PC-9 (cell line): ENCODE measurements around the gene LHX4. TPM values are rescaled to one million over a fixed set of nuclear protein-coding genes. Genes with fewer than 3 reads are reported as not detected.

ENCODE experiments used
- Bru-seq: library from RNA; stranded (reverse); fragments of 400-500 nt; gene quantifications from one replicate; lab custom pipeline; 2021; lab: Mats Ljungman, UMichigan
- BruChase-seq, 2 experiments: library from RNA; stranded (reverse); fragments of 400-500 nt; gene quantifications; one replicate each; lab custom pipeline; 2021; lab: Mats Ljungman, UMichigan
- BruUV-seq: library from RNA; stranded (reverse); fragments of 400-500 nt; replicated peaks from 2 replicates; lab custom pipeline; 2021; lab: Mats Ljungman, UMichigan
- CTCF ChIA-PET: fragments of 300-600 bp; sonication (Branson Sonifier 250); formaldehyde crosslinking; loops from one replicate; lab custom pipeline; 2022; ENCODE audit warnings: antibody characterized with exemption; lab: Charles Lee
- POLR2A ChIA-PET: fragments of 300-600 bp; sonication (Branson Sonifier 250); formaldehyde crosslinking; loops from one replicate; lab custom pipeline; 2022; ENCODE audit warnings: antibody characterized with exemption; ENCODE audit not compliant: unreplicated experiment; lab: Charles Lee
- DNase-seq, 2 experiments: peaks; one replicate each; pipeline versions ENCODE4 v3.0.0 to v3.0.0-alpha.2; 2015 to 2022; ENCODE audit warnings: mixed read lengths in 1 of 2
- H2AFZ ChIP-seq: fragments of 200-600 bp; sonication (generic); 2 replicates; pipeline ENCODE4 v1.8.1; 2017; ENCODE audit warnings: antibody characterized with exemption
- H3F3A ChIP-seq: fragments of 200-600 bp; sonication (generic); 2 replicates; pipeline ENCODE4 v1.8.1; 2017; ENCODE audit warnings: antibody characterized with exemption, mild to moderate bottlenecking, low read depth; ENCODE audit not compliant: insufficient read depth
- H3K27ac ChIP-seq: fragments of 200-600 bp; sonication (generic); 2 replicates; pipeline ENCODE4 v1.6.1; 2016; ENCODE audit warnings: mixed run types
- H3K27me3 ChIP-seq: fragments of 200-600 bp; sonication (generic); 2 replicates; pipeline ENCODE4 v1.6.1; 2016; ENCODE audit warnings: low read depth, mixed run types; ENCODE audit not compliant: insufficient read depth
- H3K36me3 ChIP-seq: fragments of 200-600 bp; sonication (generic); 2 replicates; pipeline ENCODE4 v1.6.1; 2016; ENCODE audit warnings: low read depth, mixed run types
- H3K4me1 ChIP-seq: fragments of 200-600 bp; sonication (generic); replicated peaks from 2 replicates; pipeline ENCODE4 v1.6.1; 2016; ENCODE audit warnings: mixed run types; ENCODE audit not compliant: insufficient read depth
- H3K4me2 ChIP-seq: fragments of 200-600 bp; sonication (generic); 2 replicates; pipeline ENCODE4 v1.6.1; 2017; ENCODE audit warnings: mixed run types
- H3K4me3 ChIP-seq: fragments of 200-600 bp; sonication (generic); 2 replicates; pipeline ENCODE4 v1.6.1; 2016; ENCODE audit warnings: mixed run types
- H3K79me2 ChIP-seq: fragments of 200-600 bp; sonication (generic); 2 replicates; pipeline ENCODE4 v1.6.1; 2017; ENCODE audit warnings: low read depth, mixed run types
- H3K9me2 ChIP-seq: fragments of 200-600 bp; sonication (generic); 2 replicates; pipeline ENCODE4 v1.8.1; 2017; ENCODE audit warnings: mild to moderate bottlenecking; ENCODE audit not compliant: insufficient read depth
- H3K9me3 ChIP-seq: fragments of 200-600 bp; sonication (generic); 2 replicates; pipeline ENCODE4 v1.8.1; 2016; ENCODE audit warnings: low read depth; ENCODE audit not compliant: insufficient read depth
- H4K20me1 ChIP-seq: fragments of 200-600 bp; sonication (generic); 2 replicates; pipeline ENCODE4 v1.8.1; 2017; ENCODE audit not compliant: insufficient read depth
- EZH2 ChIP-seq: fragments of 200-600 bp; sonication (generic); IDR thresholded peaks from 2 replicates; pipeline ENCODE4 v1.8.0; 2017; ENCODE audit warnings: antibody characterized with exemption, low read depth
- intact Hi-C: fragments of 100-400 bp; cut with micrococcal nuclease; formaldehyde crosslinking; loops from one replicate; pipeline ENCODE4 v1.10.0; 2022; ENCODE audit not compliant: unreplicated experiment
- long read RNA-seq: library from polyadenylated mRNA; stranded (forward); transcript quantifications from one replicate; pipeline ENCODE4 v2.0.0, GENCODE V29; 2022
- total RNA-seq: library from RNA; stranded (reverse); gene quantifications from 2 replicates; pipeline ENCODE4 v1.2.3, GENCODE V29; 2021
- TF ChIP-seq, protein P1 (sequence below): fragments of 200-600 bp; sonication (generic); conservative IDR thresholded peaks from 2 replicates; pipeline ENCODE4 v1.6.1; 2017; ENCODE audit warnings: mixed run types, antibody characterized with exemption, mild to moderate bottlenecking, moderate library complexity

The LHX4 gene
- total RNA-seq (0.08 and 0.28 TPM in 2 replicates), Bru-seq, nascent RNA (percentile 24 among the genes with signal in this experiment), BruChase-seq, experiment 1, labeled RNA remaining after a 2-hour chase (percentile 19 among the genes with signal in this experiment), BruChase-seq, experiment 2, labeled RNA remaining after a 6-hour chase (percentile 18 among the genes with signal in this experiment)
- long read RNA-seq, partial matches to known transcripts = 0 of 4 reads
- long read RNA-seq, other reads (novel, unspliced or antisense) = 4 of 4 reads

DNA sequence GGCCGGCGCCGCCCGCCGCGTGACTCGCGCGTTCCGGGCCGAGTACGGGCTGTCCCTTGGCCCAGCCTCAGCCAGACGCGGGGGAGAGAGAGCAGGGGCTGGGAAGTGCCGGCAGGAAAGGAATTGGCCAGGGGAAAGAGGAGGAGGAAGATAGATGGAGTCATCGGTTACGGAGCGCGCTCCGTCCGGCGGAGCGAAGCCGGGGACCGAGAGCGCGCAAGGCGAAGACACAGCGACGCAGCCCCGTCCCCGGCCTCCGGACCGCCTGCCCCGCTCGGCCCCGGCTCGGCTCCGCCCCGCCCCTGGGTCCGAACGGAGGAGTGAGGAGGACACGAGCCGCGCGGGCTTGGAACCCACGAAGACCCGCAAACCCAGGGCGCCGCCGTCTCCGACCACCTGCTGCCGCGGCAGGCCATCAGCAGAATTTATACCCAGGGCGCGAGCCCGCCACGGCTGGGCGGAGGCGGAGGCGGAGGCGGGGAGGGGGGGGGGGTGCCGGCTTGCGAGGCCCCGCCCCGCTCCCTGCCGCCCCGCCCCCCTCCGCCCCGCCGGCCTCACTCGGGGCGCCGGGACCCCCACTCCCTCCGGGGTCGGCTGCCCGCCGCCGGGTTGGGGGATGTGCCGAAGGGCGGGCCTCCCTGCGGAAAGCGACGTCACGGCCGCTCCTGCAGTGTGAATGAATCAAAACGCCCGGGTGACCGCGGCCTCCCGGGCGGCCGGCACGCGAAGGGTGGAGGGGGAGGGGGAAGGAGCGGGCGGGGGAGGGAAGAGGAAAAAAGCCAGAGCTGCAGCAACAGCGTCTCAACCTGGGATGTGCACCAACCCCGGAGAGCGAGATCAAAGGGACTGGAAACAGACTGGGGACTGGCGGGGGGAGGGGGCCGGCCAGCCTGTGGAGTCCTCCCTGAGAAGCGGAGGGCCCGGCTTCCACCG lies at the start of gene LHX4:
LHX4 (plus strand) TSS at position 782 of the 933 bp plus-strand sequence. CDS start 266 bp downstream, outside the sequence.
- intact Hi-C loops = no loop called here
- ChIA-PET POLR2A (no interaction called here), CTCF (no interaction called here)
- TF ChIP-seq, protein P1, sequence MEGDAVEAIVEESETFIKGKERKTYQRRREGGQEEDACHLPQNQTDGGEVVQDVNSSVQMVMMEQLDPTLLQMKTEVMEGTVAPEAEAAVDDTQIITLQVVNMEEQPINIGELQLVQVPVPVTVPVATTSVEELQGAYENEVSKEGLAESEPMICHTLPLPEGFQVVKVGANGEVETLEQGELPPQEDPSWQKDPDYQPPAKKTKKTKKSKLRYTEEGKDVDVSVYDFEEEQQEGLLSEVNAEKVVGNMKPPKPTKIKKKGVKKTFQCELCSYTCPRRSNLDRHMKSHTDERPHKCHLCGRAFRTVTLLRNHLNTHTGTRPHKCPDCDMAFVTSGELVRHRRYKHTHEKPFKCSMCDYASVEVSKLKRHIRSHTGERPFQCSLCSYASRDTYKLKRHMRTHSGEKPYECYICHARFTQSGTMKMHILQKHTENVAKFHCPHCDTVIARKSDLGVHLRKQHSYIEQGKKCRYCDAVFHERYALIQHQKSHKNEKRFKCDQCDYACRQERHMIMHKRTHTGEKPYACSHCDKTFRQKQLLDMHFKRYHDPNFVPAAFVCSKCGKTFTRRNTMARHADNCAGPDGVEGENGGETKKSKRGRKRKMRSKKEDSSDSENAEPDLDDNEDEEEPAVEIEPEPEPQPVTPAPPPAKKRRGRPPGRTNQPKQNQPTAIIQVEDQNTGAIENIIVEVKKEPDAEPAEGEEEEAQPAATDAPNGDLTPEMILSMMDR = no peak
- no peak for TF ChIP-seq EZH2
- Histone ChIP-seq H3K9me2 (no peaks in the 10 kb centered on the region), H3K27me3 (peaks cover 28% of the 10 kb centered on the region), H2AFZ (peak within 1 kb of the TSS; percentile 92), H4K20me1 (no peaks in the 10 kb centered on the region), H3K36me3 (no peaks in the 10 kb centered on the region), H3K9me3 (no peaks in the 10 kb centered on the region), H3K27ac (no peak within 1 kb of the TSS), H3K4me1 (0 out of 2 replicates have a peak, but pooled peaks cover 4% of the 10 kb centered on the region), H3F3A (peaks cover 10% of the 10 kb centered on the region; the same call in 1 of the 2 replicates), H3K79me2 (no peaks in the 10 kb centered on the region), H3K4me3 (peak within 1 kb of the TSS; percentile 78), H3K4me2 (peak within 1 kb of the TSS; percentile 100)
- no TSS peak for BruUV-seq
- peak; percentile 40 to 48 for DNase-seq

DNA sequence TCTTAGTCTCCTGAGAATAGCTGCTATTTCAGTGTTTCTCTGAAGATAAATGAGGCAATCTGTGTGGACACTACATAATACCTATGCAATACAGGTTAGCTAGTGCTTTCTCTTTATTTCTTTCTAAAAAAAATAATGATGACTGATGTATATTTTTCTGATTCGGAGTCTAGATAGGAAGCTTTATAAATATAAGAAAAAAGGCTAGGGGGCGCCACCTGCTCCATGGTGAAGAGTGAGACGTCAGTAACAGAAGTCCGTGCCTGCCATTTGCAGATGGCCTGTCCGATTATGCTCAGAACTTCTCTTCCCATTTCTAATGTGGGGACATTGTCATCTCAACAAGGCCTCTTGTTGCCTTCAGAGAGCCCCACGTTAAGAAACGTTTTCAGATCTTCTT lies 49.0 kb upstream of the LHX4 start:
- H3K4me1 ChIP-seq = no peaks in the 10 kb centered on the region
- H3K27me3 ChIP-seq = no peaks in the 10 kb centered on the region
- H3K79me2 ChIP-seq = no peaks in the 10 kb centered on the region
- no peak overlapping the region for H3K4me2 ChIP-seq
- intact Hi-C loops = no loop called here
- peaks cover 4% of the 10 kb centered on the region; the same call in 1 of the 2 replicates for H4K20me1 ChIP-seq
- no peak overlapping the region for H3K27ac ChIP-seq
- POLR2A ChIA-PET = interaction anchor here (0.6 kb wide), 1 partner anchor 80 kb away, joined by 9 read pairs; no protein-coding TSS in a partner anchor
- H2AFZ ChIP-seq = no peak overlapping the region
- CTCF ChIA-PET = no interaction called here
- H3K36me3 ChIP-seq = peaks cover 13% of the 10 kb centered on the region; the same call in 1 of the 2 replicates
- peaks cover 12% of the 10 kb centered on the region; the same call in 1 of the 2 replicates for H3F3A ChIP-seq
- no peaks in the 10 kb centered on the region for H3K9me2 ChIP-seq
- DNase-seq = no peak
- H3K4me3 ChIP-seq = no peak overlapping the region
- TF ChIP-seq EZH2 = no peak
- TF ChIP-seq, protein P1 = peak; percentile 59
- H3K9me3 ChIP-seq = no peaks in the 10 kb centered on the region
- no TSS peak for BruUV-seq

DNA sequence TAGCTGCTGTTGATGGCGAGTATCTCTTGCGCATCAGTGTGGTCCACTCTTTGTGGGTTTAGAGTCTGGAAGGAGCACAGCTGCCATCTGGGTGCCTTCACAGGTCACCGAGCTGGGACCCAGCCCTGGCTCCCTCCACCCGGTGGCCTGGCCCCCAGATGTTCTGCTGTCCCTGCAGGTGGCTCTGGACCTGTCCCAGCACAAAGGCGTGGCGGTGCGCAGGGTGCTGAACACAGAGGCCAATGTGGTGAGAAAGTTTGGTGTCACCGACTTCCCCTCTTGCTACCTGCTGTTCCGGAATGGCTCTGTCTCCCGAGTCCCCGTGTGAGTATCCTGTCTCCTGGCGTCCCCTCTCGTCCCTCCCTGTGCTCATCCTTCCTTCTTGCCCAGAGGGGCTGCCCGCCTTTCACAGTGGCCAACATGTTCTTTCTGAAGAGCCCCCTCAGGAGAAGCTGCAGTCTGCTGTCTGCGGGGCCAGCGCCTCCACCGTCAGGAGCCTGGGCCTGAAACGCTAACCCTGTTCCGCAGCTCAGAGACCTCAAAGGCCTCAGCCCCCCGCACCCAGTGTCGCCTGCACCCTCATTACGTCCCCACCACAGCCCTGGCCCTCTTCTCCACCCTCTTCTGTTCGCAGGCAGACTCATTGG lies 47.9 kb upstream of the LHX4 start:
- TF ChIP-seq, protein P1 = no peak
- TF ChIP-seq EZH2 = no peak
- CTCF ChIA-PET = no interaction called here

More for the DNA sequence above, 47.9 kb upstream of the LHX4 start:
- DNase-seq = no peak
- no peak overlapping the region for H2AFZ ChIP-seq
- no peaks in the 10 kb centered on the region for H3K9me2 ChIP-seq
- BruUV-seq = no TSS peak
- no peaks in the 10 kb centered on the region for H3K79me2 ChIP-seq
- no peak overlapping the region for H3K27ac ChIP-seq
- POLR2A ChIA-PET = no interaction called here
- H3K4me2 ChIP-seq = no peak overlapping the region
- H3K27me3 ChIP-seq = no peaks in the 10 kb centered on the region
- peaks cover 4% of the 10 kb centered on the region; the same call in 1 of the 2 replicates for H4K20me1 ChIP-seq
- no peak overlapping the region for H3K4me3 ChIP-seq
- H3K4me1 ChIP-seq = no peaks in the 10 kb centered on the region
- no peaks in the 10 kb centered on the region for H3K9me3 ChIP-seq
- peaks cover 12% of the 10 kb centered on the region; the same call in 1 of the 2 replicates for H3F3A ChIP-seq
- H3K36me3 ChIP-seq = peaks cover 13% of the 10 kb centered on the region; the same call in 1 of the 2 replicates
- intact Hi-C loops = no loop called here
